GM23338 (cell line): Measurements from ENCODE around the gene SLC23A1. TPM values are rescaled to one million over a fixed set of nuclear protein-coding genes. Genes with fewer than 3 reads are reported as not detected.
A peak's percentile ranks its signal among the peaks of the same experiment; 100 is the strongest.

Source experiments
- ATAC-seq: fragments of 200-7000 bp; cut with Tn5 transposase; 3 replicates; pipeline ENCODE4 v1.9.1; 2020
- DNase-seq: peaks from one replicate; pipeline ENCODE4 v3.0.0-alpha.2; 2015; ENCODE audit warnings: low spot score
- H2AFZ ChIP-seq: fragments of 200-600 bp; sonication (generic); 2 replicates; pipeline ENCODE4 v1.8.0; 2016; ENCODE audit warnings: antibody characterized with exemption, mild to moderate bottlenecking, moderate library complexity
- H3F3A ChIP-seq: fragments of 200-600 bp; sonication (generic); replicated peaks from 2 replicates; pipeline ENCODE4 v1.8.0; 2017; ENCODE audit warnings: antibody characterized with exemption, mixed run types, low read depth
- H3K27ac ChIP-seq: fragments of 200-600 bp; sonication (generic); 2 replicates; pipeline ENCODE4 v1.6.1; 2016; ENCODE audit warnings: low read depth
- H3K27me3 ChIP-seq: fragments of 200-600 bp; sonication (generic); 2 replicates; pipeline ENCODE4 v1.8.0; 2016; ENCODE audit warnings: mild to moderate bottlenecking, mixed run types, moderate library complexity; ENCODE audit not compliant: insufficient read depth
- H3K36me3 ChIP-seq: fragments of 200-600 bp; sonication (generic); 2 replicates; pipeline ENCODE4 v1.8.0; 2016; ENCODE audit warnings: mild to moderate bottlenecking; ENCODE audit not compliant: insufficient read depth
- H3K4me1 ChIP-seq: fragments of 200-600 bp; sonication (generic); 2 replicates; pipeline ENCODE4 v1.8.0; 2016; ENCODE audit warnings: mild to moderate bottlenecking, moderate library complexity; ENCODE audit not compliant: insufficient read depth
- H3K4me2 ChIP-seq: fragments of 200-600 bp; sonication (generic); 2 replicates; pipeline ENCODE4 v1.7.1; 2017; ENCODE audit warnings: mixed run types
- H3K4me3 ChIP-seq: fragments of 200-600 bp; sonication (generic); 2 replicates; pipeline ENCODE4 v1.6.1; 2016; ENCODE audit warnings: mixed run types
- H3K79me2 ChIP-seq: fragments of 200-600 bp; sonication (generic); replicated peaks from 2 replicates; pipeline ENCODE4 v1.8.0; 2017; ENCODE audit warnings: mild to moderate bottlenecking; ENCODE audit not compliant: insufficient read depth
- H3K9me2 ChIP-seq: fragments of 200-600 bp; sonication (generic); 2 replicates; pipeline ENCODE4 v1.8.0; 2017; ENCODE audit not compliant: insufficient read depth
- H4K20me1 ChIP-seq: fragments of 200-600 bp; sonication (generic); replicated peaks from 2 replicates; pipeline ENCODE4 v1.8.0; 2017; ENCODE audit warnings: mild to moderate bottlenecking; ENCODE audit not compliant: insufficient read depth
- H3K27ac Mint-ChIP-seq: 2 replicates; pipeline ENCODE4 v1.8.0; 2020; ENCODE audit warnings: inconsistent platforms, mild to moderate bottlenecking, moderate library complexity, mixed read lengths
- H3K27me3 Mint-ChIP-seq: 3 replicates; pipeline ENCODE4 v1.8.0; 2022; ENCODE audit warnings: low read depth, mild to moderate bottlenecking, moderate library complexity, mixed read lengths, inconsistent platforms; ENCODE audit not compliant: insufficient read depth, poor library complexity
- H3K36me3 Mint-ChIP-seq: 3 replicates; pipeline ENCODE4 v1.8.0; 2021; ENCODE audit warnings: low read depth, mild to moderate bottlenecking, inconsistent platforms, moderate library complexity, mixed read lengths
- H3K4me1 Mint-ChIP-seq: 3 replicates; pipeline ENCODE4 v1.8.0; 2020; ENCODE audit warnings: mild to moderate bottlenecking, inconsistent platforms, mixed read lengths
- H3K4me3 Mint-ChIP-seq: 3 replicates; pipeline ENCODE4 v1.8.0; 2021; ENCODE audit warnings: moderate library complexity, mild to moderate bottlenecking, inconsistent platforms, mixed read lengths
- H3K9me3 Mint-ChIP-seq: 3 replicates; pipeline ENCODE4 v1.8.0; 2020; ENCODE audit warnings: moderate library complexity, mild to moderate bottlenecking, inconsistent platforms, mixed read lengths
- CREB1 ChIP-seq: fragments of 250-450 bp; sonication (Bioruptor Pico); IDR thresholded peaks from 2 replicates; pipeline ENCODE4 v1.5.0; 2020; ENCODE audit warnings: low read depth, mild to moderate bottlenecking, moderate library complexity
- EZH2 ChIP-seq: fragments of 200-600 bp; sonication (generic); IDR thresholded peaks from one replicate; pipeline ENCODE4 v1.8.0; 2017; ENCODE audit warnings: antibody characterized with exemption, mild to moderate bottlenecking, low read depth; ENCODE audit not compliant: unreplicated experiment
- EZH2phosphoT487 ChIP-seq: fragments of 200-600 bp; sonication (generic); IDR thresholded peaks from one replicate; pipeline ENCODE4 v1.8.1; 2018; ENCODE audit warnings: antibody characterized with exemption; ENCODE audit not compliant: unreplicated experiment
- JUNB ChIP-seq: IDR thresholded peaks from one replicate; pipeline ENCODE4 v1.6.1; 2016; ENCODE audit warnings: antibody characterized with exemption; ENCODE audit not compliant: unreplicated experiment
- NANOG ChIP-seq: IDR thresholded peaks from 2 replicates; pipeline ENCODE4 v1.6.1; 2016; ENCODE audit warnings: antibody characterized with exemption, borderline replicate concordance
- POLR2AphosphoS5 ChIP-seq: IDR thresholded peaks from 2 replicates; pipeline ENCODE4 v1.6.1; 2016; ENCODE audit warnings: antibody characterized with exemption, low read depth
- STAT1 ChIP-seq: IDR thresholded peaks from one replicate; pipeline ENCODE4 v1.6.1; 2016; ENCODE audit warnings: antibody characterized with exemption; ENCODE audit not compliant: unreplicated experiment
- ZNF114 ChIP-seq: fragments of 250-450 bp; sonication (Bioruptor Pico); IDR thresholded peaks from 2 replicates; pipeline ENCODE4 v1.5.0; 2020; ENCODE audit warnings: mild to moderate bottlenecking, moderate library complexity
- ZNF331 ChIP-seq: fragments of 250-450 bp; sonication (Bioruptor Pico); IDR thresholded peaks from 2 replicates; pipeline ENCODE4 v1.5.0; 2020; ENCODE audit warnings: low read depth, mild to moderate bottlenecking, moderate library complexity
- polyA plus RNA-seq: library from polyadenylated mRNA; unstranded; fragments of >200 nt; fragmentation: Nextera tagmentation; extraction: Ambion mirVana; gene quantifications from 2 replicates; pipeline ENCODE4 v1.2.1, GENCODE V29; 2016
- total RNA-seq: library from RNA; depleted of rRNA; stranded (reverse); fragments of >200 nt; shearing (Covaris generic); gene quantifications from 2 replicates; pipeline ENCODE4 v1.2.3, GENCODE V29; 2014
- TF ChIP-seq, protein P1 (sequence below), 2 experiments: fragments of 200-600 bp in 1 of 2; sonication (generic) in 1 of 2; conservative IDR thresholded peaks; 2 replicates each; pipeline versions ENCODE4 v1.5.1 to v1.6.1; 2016 to 2017; ENCODE audit warnings: antibody characterized with exemption in 2 of 2, low read depth in 2 of 2, mild to moderate bottlenecking in 2 of 2, moderate library complexity in 1 of 2
- TF ChIP-seq, protein P2 (sequence below): IDR thresholded peaks from one replicate; pipeline ENCODE4 v1.6.1; 2018; ENCODE audit warnings: antibody characterized with exemption; ENCODE audit not compliant: unreplicated experiment
- TF ChIP-seq, protein P3 (sequence below): IDR thresholded peaks from 2 replicates; pipeline ENCODE4 v1.6.1; 2016; ENCODE audit warnings: antibody characterized with exemption

Gene SLC23A1
- total and polyA plus RNA-seq, 2 experiments from 2014 or later: 0.29 TPM; not detected in 1

DNA sequence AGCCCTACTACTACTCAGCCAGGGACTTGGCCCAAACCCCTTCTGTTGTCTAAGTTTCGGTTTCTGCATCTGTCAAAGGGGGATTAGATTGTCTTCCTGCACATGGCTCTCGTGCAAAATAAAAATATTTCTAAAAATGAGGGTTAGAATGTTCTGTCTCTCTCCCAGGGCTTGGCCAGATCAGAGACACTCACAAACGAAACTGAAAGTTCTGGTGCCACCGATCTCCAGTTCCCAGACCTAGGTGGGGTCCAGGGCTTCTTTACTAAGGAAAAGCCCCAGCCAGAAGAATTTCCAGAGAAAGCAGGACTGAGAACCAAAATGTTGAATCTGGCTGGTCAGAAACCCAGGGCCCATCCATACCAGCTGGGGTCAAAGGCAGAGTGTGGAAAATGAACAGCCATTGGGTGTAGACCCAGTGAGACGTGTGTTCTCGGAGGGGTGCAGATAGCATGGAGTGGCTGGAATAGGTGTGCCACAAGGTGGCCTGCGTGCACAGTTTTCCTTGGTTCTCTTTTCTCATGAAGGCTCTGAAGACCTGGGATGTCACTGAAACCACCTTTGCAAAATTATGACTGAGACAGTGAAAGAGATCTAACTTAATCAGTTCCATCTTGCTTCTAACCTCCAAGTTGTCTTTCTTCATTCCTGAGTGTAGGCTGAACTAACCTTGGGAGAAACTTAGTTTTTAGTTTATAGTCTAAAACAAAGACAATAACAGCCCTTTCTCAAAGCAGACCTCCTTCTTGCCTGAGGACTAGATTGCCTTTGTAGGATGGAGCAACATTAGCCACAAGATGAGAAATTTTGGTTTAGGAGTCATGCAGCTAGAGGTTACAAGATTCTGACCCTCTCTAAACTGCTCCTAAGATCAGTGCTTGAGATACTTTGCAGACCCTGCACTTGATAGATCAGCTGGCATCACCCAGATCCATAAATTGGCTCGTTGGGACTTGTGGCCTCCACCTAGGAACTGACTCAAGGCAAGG lies 2.3 kb upstream of the SLC23A1 start:
- ATAC-seq (no peak), DNase-seq (no peak)
- Mint-ChIP-seq H3K4me1 (peaks cover 27% of the 10 kb centered on the region), H3K9me3 (no peaks in the 10 kb centered on the region), H3K27ac (no peak overlapping the region), H3K27me3 (peaks cover 14% of the 10 kb centered on the region), H3K36me3 (no peaks in the 10 kb centered on the region; the same call in 2 of the 3 replicates), H3K4me3 (no peak overlapping the region)
- Histone ChIP-seq H2AFZ (no peak overlapping the region), H3K79me2 (no peaks in the 10 kb centered on the region), H3K27ac (no peak overlapping the region), H3K4me2 (no peak overlapping the region), H3K9me2 (no peaks in the 10 kb centered on the region), H3K4me3 (no peak overlapping the region), H3F3A (no peaks in the 10 kb centered on the region), H3K4me1 (peaks cover 12% of the 10 kb centered on the region), H4K20me1 (no peaks in the 10 kb centered on the region), H3K27me3 (no peaks in the 10 kb centered on the region), H3K36me3 (no peaks in the 10 kb centered on the region)
- TF ChIP-seq STAT1 (no peak), JUNB (no peak)
- TF ChIP-seq, protein P1, sequence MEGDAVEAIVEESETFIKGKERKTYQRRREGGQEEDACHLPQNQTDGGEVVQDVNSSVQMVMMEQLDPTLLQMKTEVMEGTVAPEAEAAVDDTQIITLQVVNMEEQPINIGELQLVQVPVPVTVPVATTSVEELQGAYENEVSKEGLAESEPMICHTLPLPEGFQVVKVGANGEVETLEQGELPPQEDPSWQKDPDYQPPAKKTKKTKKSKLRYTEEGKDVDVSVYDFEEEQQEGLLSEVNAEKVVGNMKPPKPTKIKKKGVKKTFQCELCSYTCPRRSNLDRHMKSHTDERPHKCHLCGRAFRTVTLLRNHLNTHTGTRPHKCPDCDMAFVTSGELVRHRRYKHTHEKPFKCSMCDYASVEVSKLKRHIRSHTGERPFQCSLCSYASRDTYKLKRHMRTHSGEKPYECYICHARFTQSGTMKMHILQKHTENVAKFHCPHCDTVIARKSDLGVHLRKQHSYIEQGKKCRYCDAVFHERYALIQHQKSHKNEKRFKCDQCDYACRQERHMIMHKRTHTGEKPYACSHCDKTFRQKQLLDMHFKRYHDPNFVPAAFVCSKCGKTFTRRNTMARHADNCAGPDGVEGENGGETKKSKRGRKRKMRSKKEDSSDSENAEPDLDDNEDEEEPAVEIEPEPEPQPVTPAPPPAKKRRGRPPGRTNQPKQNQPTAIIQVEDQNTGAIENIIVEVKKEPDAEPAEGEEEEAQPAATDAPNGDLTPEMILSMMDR (conservative IDR thresholded peaks at IDR 0.05; ENCODE audit: low read depth in 2 of 2): peak in 1 of 2 experiments; percentile 33; a peak in 2 of 4 replicates

DNA sequence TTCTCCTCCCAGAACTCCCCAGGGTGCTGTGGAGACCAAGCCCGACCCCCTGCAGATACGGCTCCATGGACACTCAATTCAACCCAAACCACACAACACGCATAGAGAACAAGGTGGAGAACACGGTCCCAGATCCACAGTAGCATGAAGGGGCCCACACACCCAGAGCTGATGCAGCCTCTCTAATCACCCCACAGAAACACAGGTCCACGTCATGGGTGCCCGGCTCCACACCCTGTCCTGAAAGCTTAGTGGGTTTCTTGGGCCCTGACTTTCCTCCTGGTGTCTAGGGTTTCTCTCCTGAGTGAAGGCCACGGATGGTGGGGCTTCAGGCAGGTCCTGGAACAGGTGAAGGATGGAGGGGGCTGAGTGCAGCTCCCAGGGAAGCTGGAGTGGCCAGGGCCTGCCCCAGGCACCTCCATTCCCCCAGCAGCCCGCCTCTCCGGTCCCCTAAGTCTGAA lies 1.5 kb upstream of the SLC23A1 start:
- Histone ChIP-seq H3K27ac (no peak overlapping the region), H4K20me1 (no peaks in the 10 kb centered on the region), H2AFZ (no peak overlapping the region), H3K79me2 (no peaks in the 10 kb centered on the region), H3K9me2 (no peaks in the 10 kb centered on the region), H3K4me3 (no peak overlapping the region), H3F3A (no peaks in the 10 kb centered on the region), H3K27me3 (no peaks in the 10 kb centered on the region), H3K4me1 (peaks cover 12% of the 10 kb centered on the region), H3K36me3 (no peaks in the 10 kb centered on the region), H3K4me2 (no peak overlapping the region)
- H3K4me1 Mint-ChIP-seq: peaks cover 28% of the 10 kb centered on the region
- no peaks in the 10 kb centered on the region for H3K9me3 Mint-ChIP-seq
- H3K4me3 Mint-ChIP-seq: no peak overlapping the region
- ATAC-seq: no peak
- no peaks in the 10 kb centered on the region; the same call in 2 of the 3 replicates for H3K36me3 Mint-ChIP-seq
- 0 out of 2 replicates have a peak overlapping the region, but pooled peaks have one; percentile 12 for H3K27ac Mint-ChIP-seq
- no peak for DNase-seq
- H3K27me3 Mint-ChIP-seq: peaks cover 12% of the 10 kb centered on the region
- TF ChIP-seq, protein P2, sequence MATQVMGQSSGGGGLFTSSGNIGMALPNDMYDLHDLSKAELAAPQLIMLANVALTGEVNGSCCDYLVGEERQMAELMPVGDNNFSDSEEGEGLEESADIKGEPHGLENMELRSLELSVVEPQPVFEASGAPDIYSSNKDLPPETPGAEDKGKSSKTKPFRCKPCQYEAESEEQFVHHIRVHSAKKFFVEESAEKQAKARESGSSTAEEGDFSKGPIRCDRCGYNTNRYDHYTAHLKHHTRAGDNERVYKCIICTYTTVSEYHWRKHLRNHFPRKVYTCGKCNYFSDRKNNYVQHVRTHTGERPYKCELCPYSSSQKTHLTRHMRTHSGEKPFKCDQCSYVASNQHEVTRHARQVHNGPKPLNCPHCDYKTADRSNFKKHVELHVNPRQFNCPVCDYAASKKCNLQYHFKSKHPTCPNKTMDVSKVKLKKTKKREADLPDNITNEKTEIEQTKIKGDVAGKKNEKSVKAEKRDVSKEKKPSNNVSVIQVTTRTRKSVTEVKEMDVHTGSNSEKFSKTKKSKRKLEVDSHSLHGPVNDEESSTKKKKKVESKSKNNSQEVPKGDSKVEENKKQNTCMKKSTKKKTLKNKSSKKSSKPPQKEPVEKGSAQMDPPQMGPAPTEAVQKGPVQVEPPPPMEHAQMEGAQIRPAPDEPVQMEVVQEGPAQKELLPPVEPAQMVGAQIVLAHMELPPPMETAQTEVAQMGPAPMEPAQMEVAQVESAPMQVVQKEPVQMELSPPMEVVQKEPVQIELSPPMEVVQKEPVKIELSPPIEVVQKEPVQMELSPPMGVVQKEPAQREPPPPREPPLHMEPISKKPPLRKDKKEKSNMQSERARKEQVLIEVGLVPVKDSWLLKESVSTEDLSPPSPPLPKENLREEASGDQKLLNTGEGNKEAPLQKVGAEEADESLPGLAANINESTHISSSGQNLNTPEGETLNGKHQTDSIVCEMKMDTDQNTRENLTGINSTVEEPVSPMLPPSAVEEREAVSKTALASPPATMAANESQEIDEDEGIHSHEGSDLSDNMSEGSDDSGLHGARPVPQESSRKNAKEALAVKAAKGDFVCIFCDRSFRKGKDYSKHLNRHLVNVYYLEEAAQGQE: no peak
- TF ChIP-seq ZNF114 (no peak), NANOG (no peak), JUNB (no peak), CREB1 (no peak), POLR2AphosphoS5 (no peak), ZNF331 (CRISPR knock-in tag) (no peak), EZH2 (no peak), STAT1 (no peak), EZH2phosphoT487 (no peak)
- TF ChIP-seq, protein P1 (conservative IDR thresholded peaks at IDR 0.05; ENCODE audit: low read depth in 2 of 2): no peak
- TF ChIP-seq, protein P3, sequence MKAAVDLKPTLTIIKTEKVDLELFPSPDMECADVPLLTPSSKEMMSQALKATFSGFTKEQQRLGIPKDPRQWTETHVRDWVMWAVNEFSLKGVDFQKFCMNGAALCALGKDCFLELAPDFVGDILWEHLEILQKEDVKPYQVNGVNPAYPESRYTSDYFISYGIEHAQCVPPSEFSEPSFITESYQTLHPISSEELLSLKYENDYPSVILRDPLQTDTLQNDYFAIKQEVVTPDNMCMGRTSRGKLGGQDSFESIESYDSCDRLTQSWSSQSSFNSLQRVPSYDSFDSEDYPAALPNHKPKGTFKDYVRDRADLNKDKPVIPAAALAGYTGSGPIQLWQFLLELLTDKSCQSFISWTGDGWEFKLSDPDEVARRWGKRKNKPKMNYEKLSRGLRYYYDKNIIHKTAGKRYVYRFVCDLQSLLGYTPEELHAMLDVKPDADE: no peak
